ENCODE data around the gene PIK3CD. TPM values are rescaled to one million over a fixed set of nuclear protein-coding genes. Genes with fewer than 3 reads are reported as not detected.

The PIK3CD gene
- total and polyA plus RNA-seq, 2 experiments from 2014 or later, result 6.6 to 32.1 TPM

DNA sequence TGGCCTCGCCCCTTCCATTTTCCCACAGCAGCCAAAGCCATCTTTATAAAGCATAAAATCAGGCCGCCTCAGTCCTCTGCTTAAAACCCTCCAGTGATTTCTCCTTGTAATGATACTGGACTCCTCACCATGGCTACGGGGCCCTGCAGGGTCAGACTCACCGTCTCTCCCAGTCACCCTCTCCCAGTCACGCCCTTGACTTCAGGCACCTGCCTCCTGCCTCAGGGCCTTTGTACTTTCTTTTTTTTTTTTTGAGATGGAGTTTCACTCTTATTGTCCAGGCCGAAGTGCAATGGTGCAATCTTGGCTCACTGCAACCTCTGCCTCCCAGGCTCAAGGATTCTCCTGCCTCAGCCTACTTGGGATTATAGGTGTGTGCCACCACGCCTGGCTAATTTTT is 47.8 kb downstream of the PIK3CD start (continued):
- TF ChIP-seq, protein P1, sequence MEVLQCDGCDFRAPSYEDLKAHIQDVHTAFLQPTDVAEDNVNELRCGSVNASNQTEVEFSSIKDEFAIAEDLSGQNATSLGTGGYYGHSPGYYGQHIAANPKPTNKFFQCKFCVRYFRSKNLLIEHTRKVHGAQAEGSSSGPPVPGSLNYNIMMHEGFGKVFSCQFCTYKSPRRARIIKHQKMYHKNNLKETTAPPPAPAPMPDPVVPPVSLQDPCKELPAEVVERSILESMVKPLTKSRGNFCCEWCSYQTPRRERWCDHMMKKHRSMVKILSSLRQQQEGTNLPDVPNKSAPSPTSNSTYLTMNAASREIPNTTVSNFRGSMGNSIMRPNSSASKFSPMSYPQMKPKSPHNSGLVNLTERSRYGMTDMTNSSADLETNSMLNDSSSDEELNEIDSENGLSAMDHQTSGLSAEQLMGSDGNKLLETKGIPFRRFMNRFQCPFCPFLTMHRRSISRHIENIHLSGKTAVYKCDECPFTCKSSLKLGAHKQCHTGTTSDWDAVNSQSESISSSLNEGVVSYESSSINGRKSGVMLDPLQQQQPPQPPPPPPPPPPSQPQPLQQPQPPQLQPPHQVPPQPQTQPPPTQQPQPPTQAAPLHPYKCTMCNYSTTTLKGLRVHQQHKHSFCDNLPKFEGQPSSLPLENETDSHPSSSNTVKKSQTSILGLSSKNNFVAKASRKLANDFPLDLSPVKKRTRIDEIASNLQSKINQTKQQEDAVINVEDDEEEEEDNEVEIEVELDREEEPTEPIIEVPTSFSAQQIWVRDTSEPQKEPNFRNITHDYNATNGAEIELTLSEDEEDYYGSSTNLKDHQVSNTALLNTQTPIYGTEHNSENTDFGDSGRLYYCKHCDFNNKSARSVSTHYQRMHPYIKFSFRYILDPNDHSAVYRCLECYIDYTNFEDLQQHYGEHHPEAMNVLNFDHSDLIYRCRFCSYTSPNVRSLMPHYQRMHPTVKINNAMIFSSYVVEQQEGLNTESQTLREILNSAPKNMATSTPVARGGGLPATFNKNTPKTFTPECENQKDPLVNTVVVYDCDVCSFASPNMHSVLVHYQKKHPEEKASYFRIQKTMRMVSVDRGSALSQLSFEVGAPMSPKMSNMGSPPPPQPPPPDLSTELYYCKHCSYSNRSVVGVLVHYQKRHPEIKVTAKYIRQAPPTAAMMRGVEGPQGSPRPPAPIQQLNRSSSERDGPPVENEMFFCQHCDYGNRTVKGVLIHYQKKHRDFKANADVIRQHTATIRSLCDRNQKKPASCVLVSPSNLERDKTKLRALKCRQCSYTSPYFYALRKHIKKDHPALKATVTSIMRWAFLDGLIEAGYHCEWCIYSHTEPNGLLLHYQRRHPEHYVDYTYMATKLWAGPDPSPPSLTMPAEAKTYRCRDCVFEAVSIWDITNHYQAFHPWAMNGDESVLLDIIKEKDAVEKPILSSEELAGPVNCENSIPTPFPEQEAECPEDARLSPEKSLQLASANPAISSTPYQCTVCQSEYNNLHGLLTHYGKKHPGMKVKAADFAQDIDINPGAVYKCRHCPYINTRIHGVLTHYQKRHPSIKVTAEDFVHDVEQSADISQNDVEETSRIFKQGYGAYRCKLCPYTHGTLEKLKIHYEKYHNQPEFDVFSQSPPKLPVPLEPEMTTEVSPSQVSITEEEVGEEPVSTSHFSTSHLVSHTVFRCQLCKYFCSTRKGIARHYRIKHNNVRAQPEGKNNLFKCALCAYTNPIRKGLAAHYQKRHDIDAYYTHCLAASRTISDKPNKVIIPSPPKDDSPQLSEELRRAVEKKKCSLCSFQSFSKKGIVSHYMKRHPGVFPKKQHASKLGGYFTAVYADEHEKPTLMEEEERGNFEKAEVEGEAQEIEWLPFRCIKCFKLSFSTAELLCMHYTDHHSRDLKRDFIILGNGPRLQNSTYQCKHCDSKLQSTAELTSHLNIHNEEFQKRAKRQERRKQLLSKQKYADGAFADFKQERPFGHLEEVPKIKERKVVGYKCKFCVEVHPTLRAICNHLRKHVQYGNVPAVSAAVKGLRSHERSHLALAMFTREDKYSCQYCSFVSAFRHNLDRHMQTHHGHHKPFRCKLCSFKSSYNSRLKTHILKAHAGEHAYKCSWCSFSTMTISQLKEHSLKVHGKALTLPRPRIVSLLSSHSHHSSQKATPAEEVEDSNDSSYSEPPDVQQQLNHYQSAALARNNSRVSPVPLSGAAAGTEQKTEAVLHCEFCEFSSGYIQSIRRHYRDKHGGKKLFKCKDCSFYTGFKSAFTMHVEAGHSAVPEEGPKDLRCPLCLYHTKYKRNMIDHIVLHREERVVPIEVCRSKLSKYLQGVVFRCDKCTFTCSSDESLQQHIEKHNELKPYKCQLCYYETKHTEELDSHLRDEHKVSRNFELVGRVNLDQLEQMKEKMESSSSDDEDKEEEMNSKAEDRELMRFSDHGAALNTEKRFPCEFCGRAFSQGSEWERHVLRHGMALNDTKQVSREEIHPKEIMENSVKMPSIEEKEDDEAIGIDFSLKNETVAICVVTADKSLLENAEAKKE (CRISPR knock-in tag; IDR thresholded peaks at IDR 0.05), result no peak
- TF ChIP-seq JUNB (IDR thresholded peaks at IDR 0.05; ENCODE audit: unreplicated experiment), result no peak

DNA sequence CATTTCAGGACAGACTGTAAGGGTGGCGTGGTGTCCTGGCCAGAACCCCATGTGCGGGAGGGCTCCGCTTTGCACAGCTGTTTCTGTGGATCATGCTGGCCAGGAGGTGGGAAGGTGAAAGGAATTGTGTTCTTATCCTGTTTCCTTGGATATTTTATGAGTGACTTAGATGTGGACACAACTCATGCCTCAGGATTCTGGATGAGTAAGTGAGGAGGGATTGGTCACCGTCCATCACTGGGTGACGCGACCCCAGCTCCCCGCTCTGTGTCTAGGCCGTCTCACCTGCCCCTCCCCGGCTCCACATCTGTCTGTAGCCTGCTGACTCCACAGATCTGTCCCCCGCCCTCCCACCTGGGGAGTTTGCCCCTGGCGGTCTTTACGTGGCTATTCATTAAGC is 48.8 kb downstream of the PIK3CD start:
- Histone ChIP-seq H4K20me1 (replicated peaks; ENCODE audit: insufficient read depth) (no peaks in the 10 kb centered on the region), H3K4me1 (ENCODE audit: insufficient read depth) (no peaks in the 10 kb centered on the region), H3F3A (replicated peaks; ENCODE audit: low read depth) (no peaks in the 10 kb centered on the region), H3K36me3 (ENCODE audit: insufficient read depth) (no peaks in the 10 kb centered on the region), H3K9me2 (ENCODE audit: insufficient read depth) (no peaks in the 10 kb centered on the region), H3K4me3 (no peak overlapping the region), H2AFZ (no peak overlapping the region), H3K4me2 (0 out of 2 replicates have a peak overlapping the region, but pooled peaks have one; percentile 14), H3K27me3 (ENCODE audit: insufficient read depth) (no peaks in the 10 kb centered on the region), H3K79me2 (replicated peaks; ENCODE audit: insufficient read depth) (no peaks in the 10 kb centered on the region), H3K27ac (ENCODE audit: low read depth) (no peak overlapping the region)
- 0 out of 3 replicates have a peak, but pooled peaks cover 3% of the 10 kb centered on the region for H3K36me3 Mint-ChIP-seq (ENCODE audit: low read depth)
- no peak overlapping the region for H3K4me3 Mint-ChIP-seq
- no peak overlapping the region for H3K27ac Mint-ChIP-seq
- peaks cover 7% of the 10 kb centered on the region; the same call in 2 of the 3 replicates for H3K4me1 Mint-ChIP-seq
- DNase-seq (ENCODE audit: low spot score) (no peak), ATAC-seq (no peak; the same call in 2 of the 3 replicates)
- H3K9me3 Mint-ChIP-seq, result no peaks in the 10 kb centered on the region
- H3K27me3 Mint-ChIP-seq (ENCODE audit: insufficient read depth, low read depth, poor library complexity), result peaks cover 2% of the 10 kb centered on the region
- TF ChIP-seq EZH2phosphoT487 (IDR thresholded peaks at IDR 0.05; ENCODE audit: unreplicated experiment) (no peak), CREB1 (CRISPR knock-in tag; IDR thresholded peaks at IDR 0.05; ENCODE audit: low read depth) (no peak)
- TF ChIP-seq, protein P2, sequence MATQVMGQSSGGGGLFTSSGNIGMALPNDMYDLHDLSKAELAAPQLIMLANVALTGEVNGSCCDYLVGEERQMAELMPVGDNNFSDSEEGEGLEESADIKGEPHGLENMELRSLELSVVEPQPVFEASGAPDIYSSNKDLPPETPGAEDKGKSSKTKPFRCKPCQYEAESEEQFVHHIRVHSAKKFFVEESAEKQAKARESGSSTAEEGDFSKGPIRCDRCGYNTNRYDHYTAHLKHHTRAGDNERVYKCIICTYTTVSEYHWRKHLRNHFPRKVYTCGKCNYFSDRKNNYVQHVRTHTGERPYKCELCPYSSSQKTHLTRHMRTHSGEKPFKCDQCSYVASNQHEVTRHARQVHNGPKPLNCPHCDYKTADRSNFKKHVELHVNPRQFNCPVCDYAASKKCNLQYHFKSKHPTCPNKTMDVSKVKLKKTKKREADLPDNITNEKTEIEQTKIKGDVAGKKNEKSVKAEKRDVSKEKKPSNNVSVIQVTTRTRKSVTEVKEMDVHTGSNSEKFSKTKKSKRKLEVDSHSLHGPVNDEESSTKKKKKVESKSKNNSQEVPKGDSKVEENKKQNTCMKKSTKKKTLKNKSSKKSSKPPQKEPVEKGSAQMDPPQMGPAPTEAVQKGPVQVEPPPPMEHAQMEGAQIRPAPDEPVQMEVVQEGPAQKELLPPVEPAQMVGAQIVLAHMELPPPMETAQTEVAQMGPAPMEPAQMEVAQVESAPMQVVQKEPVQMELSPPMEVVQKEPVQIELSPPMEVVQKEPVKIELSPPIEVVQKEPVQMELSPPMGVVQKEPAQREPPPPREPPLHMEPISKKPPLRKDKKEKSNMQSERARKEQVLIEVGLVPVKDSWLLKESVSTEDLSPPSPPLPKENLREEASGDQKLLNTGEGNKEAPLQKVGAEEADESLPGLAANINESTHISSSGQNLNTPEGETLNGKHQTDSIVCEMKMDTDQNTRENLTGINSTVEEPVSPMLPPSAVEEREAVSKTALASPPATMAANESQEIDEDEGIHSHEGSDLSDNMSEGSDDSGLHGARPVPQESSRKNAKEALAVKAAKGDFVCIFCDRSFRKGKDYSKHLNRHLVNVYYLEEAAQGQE (IDR thresholded peaks at IDR 0.05; ENCODE audit: unreplicated experiment), result no peak
- TF ChIP-seq, protein P3, sequence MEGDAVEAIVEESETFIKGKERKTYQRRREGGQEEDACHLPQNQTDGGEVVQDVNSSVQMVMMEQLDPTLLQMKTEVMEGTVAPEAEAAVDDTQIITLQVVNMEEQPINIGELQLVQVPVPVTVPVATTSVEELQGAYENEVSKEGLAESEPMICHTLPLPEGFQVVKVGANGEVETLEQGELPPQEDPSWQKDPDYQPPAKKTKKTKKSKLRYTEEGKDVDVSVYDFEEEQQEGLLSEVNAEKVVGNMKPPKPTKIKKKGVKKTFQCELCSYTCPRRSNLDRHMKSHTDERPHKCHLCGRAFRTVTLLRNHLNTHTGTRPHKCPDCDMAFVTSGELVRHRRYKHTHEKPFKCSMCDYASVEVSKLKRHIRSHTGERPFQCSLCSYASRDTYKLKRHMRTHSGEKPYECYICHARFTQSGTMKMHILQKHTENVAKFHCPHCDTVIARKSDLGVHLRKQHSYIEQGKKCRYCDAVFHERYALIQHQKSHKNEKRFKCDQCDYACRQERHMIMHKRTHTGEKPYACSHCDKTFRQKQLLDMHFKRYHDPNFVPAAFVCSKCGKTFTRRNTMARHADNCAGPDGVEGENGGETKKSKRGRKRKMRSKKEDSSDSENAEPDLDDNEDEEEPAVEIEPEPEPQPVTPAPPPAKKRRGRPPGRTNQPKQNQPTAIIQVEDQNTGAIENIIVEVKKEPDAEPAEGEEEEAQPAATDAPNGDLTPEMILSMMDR (conservative IDR thresholded peaks at IDR 0.05; ENCODE audit: low read depth in 2 of 2), result no peak
